G401.6 (cell line): ENCODE results near the gene TTLL9.

ENCODE experiments used
- FAIRE-seq: peaks from 2 replicates; lab custom pipeline; 2012; peaks lifted over from hg19 to GRCh38; lab: Jason Lieb, UNC

The TTLL9 gene

GRCh38 chr20:31857861-31858759, 12.3 kb upstream of the TTLL9 start:
- FAIRE-seq: no peak

- FAIRE-seq: no peak
These were observed 11.7 kb upstream of the TTLL9 start for GRCh38 chr20:31858760-31859083.

GRCh38 chr20:31859266-31859997, 11.0 kb upstream of the TTLL9 start:
- FAIRE-seq: no peak

- FAIRE-seq: no peak
These were observed 10.4 kb upstream of the TTLL9 start for GRCh38 chr20:31859998-31860380.

- FAIRE-seq: no peak
These were observed 9.9 kb upstream of the TTLL9 start for GRCh38 chr20:31860390-31861134.

GRCh38 chr20:31861135-31861384, 9.4 kb upstream of the TTLL9 start:
- no peak for FAIRE-seq

- FAIRE-seq: no peak
These were observed 8.9 kb upstream of the TTLL9 start for GRCh38 chr20:31861385-31862156.

GRCh38 chr20:31862157-31862470, 8.3 kb upstream of the TTLL9 start:
- FAIRE-seq: no peak

- no peak for FAIRE-seq
These were observed 7.9 kb upstream of the TTLL9 start for GRCh38 chr20:31862506-31862905.

GRCh38 chr20:31863296-31864085, 6.9 kb upstream of the TTLL9 start:
- no peak for FAIRE-seq

- no peak for FAIRE-seq
These were observed 5.7 kb upstream of the TTLL9 start for GRCh38 chr20:31864521-31865400.

- no peak for FAIRE-seq
These were observed 4.2 kb upstream of the TTLL9 start for GRCh38 chr20:31866221-31866620.

- no peak for FAIRE-seq
These were observed 1.4 kb upstream of the TTLL9 start for GRCh38 chr20:31868853-31869672.

GRCh38 chr20:31869673-31869941, 827 bp upstream of the TTLL9 start:
- FAIRE-seq: no peak

GRCh38 chr20:31870726-31871617, 538 bp downstream of the TTLL9 start:
- FAIRE-seq: no peak

- no peak for FAIRE-seq
These were observed 1.2 kb downstream of the TTLL9 start for GRCh38 chr20:31871618-31871954.

GRCh38 chr20:31872406-31872805, 2.0 kb downstream of the TTLL9 start:
- FAIRE-seq: no peak

GRCh38 chr20:31875671-31876070, 5.2 kb downstream of the TTLL9 start:
- FAIRE-seq: no peak

GRCh38 chr20:31877684-31878083, 7.2 kb downstream of the TTLL9 start:
- FAIRE-seq: no peak
